GM19238 (cell line): ENCODE results near the gene UNK.
"Not testable (repeated sequence)": the region's sequence is repeated elsewhere in the genome, so short reads cannot be mapped to it uniquely, and the experiment has no call there.

Source experiments
- DNase-seq: peaks from one replicate; pipeline ENCODE4 v3.0.0; 2011; ENCODE audit warnings: low spot score; ENCODE audit not compliant: insufficient read length

The UNK gene

DNA sequence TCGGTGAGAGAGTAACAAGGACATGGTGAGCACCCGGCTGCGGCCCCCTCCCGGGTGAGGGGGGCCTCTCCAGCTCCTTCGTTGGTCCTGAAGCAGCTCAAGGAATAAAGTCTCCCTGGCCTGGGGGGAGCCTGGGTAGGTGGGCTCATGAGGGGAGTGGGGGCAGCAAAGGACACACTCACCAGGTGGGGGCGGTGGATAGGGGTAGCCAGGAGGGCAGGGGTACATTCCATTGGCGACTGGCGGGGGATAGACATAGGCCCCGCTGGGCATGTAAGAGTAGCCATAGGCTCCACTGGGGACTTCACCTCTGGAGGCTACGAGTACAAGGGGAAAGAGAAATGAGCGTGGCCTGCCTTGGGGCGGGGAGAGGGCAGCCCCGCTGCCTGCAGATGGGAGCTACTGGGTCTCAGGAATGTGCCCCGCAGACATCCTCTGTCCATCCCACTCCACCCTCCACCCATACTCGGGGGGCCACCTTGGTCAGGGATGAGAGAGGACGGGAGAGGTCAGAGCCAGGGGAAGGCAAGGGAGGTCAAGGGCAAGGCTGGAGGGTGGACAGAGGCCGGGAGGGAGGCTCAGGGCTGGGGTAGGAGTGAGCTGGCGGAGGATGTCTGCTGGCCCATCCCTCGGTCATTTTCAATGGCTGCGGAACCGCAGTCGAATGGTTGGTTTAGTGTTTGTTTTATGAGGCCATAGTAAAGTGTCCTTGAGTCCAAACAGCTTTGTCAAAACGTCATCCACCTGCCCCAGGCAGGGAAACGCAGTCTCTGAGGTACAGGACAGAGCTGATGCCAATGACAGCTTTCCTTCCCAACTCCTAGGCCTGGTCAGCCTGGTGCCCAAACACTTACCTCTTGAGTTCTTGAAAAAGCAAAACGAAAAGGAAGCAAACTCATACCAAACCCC is 63.3 kb downstream of the UNK start:
- DNase-seq, result no peak

DNA sequence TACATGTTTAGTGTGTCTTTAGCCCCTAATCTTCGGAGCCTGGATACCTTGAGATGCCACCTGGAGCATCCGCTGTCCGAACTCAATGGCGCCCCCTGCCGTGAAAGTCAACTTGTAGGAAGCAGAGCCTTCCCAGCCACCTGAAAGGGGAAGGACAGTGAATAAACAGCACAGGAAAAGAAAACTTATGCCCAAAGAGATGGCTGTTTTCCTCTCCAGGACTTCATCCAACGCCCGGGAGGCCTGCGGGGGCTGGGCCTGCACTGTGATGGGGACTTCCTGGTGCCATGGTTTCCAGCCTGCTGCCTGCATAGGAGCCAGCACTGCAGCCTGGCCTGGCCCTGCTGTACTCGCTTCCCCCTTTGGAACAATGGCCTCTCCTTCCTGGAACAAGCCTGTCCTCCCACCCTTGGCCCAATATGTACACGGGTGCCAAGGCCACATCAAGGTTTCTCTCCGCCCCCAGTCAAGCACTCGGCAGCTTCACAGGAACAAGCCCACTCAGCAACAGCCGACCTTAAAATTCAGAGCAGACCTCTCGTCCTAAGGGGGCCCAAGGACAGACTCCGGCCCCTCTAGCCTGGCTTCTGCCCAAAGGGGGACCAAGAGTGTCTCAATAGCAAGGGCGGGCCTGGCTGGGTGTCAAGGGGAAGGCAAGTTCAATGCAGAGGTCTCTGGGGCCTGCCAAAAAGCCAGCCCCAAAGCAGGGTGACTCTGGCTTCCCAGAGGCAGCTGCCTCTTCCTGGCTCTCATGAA is 64.1 kb downstream of the UNK start:
- no peak for DNase-seq

DNA sequence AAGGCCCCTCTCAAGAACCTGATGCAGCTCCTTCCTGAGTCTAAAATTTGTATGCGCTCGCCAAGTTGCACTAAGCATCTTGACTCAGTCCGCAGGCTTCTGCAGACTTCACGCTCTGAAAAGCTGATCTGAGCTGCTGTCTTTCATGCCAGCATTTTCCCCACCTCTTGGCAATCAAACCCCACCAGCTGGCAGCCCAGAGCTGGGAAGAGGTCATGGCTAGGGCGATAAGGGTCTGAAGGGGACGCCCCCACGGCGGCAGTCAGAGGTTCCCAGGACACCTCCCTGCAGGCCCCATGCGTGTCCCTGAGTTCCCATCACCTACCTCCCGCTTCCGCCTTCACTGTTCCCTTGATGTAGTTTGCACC is 64.7 kb downstream of the UNK start:
- DNase-seq, result no peak

DNA sequence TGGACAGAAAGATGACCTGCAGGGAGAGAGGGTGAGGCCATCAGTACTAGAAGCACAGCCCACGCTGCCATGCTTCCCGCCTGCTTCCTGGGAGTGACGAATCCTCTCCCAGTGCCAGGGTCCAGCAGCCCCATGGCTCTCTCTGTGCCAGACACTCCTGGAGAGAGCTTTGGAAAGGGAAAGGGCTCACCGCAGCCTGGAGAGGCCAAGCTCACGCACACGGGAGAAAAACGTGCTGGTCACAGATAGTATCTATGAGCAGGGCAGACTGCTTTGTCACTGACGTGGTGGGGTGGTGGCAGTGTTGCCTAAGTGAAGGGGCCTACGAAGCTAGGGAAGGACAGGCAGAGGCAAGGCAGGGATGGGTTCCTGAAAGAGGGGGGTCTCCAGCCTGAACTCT is 65.1 kb downstream of the UNK start:
- no peak for DNase-seq

DNA sequence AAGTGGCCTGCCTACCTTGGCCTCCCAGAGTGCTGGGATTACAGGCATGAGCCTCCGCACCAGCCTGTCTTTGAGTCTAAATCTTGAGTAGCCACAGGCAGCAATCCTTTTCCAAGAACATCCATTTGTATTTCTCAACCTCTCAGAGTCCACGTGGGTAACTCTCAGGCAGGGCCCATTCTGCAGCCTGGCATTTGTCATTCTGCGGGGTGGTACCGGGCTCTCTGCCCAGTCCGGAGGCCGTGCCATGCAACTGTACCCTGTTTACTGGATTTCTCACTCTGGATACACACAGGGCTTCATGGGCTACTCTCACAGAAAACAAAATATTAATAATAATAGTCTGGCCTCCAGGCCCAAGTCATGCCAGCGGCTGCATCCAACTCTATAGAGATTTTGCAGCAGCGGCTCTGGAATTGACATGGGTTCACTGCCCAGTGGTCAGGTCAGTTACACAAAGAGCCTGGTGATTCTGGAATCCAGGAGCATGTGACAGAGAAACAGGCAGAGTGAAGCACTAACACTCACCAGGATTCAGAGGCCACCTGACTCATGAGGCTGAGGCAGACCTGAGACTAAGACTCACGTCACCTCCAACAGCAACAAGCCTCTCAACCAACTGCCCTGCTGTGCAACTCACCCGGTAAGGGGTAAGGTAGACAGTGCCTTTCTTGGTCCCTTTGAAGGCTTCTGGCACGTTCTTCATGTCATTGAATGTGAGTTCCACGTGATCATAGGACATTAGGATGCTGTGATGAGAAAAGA is 66.5 kb downstream of the UNK start:
- DNase-seq, result no peak

DNA sequence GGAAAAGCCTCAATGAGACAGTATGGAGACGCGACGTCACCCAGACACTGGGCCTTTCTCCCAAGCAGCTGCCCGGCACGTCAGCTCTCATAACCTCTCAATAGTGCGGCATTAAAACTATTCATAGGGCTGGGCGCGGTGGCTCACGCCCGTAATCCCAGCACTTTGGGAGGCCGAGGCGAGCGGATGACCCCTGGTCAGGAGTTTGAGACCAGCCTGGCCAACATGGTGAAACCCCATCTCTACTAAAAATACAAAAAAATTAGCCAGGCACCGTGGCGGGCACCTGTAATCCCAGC is 67.0 kb downstream of the UNK start:
- not testable (repeated sequence) for DNase-seq

DNA sequence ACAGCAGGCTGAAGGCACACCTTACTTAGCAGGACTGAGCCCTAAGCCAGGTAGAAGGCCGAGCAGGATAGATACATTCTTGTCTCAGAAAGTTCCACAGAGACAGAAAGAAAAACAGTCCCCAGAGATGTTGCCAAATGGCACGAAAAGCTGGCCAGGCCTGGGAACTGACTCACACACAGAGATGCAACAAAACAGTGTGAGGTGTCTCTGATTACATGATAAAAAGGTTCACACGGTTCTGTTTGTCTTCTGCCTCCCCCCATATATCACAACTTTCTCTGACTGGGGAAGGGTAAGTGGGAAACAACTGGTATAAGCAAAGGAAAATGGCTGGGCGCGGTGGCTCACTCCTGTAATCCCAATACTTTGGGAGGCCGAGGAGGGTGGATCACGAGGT is 68.8 kb downstream of the UNK start:
- DNase-seq, result no peak

DNA sequence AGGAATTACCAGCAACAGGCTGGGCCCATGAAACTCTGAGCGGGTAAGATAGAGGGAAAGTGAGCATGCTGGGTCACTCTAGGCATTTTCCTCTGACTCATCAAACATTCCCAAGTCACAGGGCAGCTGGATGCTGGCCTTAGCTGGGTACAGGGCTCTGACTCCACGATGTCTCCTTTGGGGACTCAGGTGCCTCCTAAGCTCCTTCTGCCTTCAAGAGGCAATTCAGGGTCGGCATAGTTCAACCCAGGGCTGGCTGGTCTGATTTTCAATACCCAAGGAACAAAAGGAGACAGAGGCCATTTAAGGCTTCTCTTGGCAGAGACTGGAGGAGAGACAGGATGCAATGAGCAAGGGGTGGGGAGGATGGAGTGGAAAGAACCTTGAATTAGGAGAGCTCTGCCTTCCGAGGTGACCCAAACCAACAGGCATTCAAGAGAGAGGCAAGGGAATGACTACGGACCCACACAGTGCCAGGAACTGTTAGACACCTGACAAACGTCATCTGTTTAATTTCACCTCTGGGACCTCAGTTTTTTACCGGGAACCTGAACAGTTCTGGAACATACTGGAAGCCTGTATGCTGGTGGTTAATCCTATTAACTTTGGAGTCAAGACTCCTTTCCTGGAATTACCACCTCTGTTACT is 69.6 kb downstream of the UNK start:
- no peak for DNase-seq

DNA sequence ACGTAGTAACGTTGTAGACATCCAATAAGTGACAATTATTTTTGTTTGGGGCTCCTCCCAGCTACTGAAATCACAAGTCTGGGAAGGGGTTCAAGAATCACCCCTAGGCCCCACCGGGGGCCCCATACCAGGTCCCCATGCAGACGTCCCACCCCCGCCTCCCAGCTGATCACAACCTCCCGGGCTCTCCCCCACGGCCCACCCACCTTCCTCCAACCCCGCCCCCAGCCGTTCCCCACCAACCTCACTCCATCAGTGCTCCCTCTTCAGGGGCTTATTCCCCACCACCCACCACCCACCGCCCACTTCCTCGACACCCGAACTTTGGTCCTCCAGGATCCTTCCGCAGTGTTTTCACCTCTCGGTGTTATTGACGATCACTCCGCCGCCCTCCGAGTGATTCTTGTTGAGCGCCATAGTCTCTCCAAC is 70.3 kb downstream of the UNK start:
- DNase-seq, result no peak

DNA sequence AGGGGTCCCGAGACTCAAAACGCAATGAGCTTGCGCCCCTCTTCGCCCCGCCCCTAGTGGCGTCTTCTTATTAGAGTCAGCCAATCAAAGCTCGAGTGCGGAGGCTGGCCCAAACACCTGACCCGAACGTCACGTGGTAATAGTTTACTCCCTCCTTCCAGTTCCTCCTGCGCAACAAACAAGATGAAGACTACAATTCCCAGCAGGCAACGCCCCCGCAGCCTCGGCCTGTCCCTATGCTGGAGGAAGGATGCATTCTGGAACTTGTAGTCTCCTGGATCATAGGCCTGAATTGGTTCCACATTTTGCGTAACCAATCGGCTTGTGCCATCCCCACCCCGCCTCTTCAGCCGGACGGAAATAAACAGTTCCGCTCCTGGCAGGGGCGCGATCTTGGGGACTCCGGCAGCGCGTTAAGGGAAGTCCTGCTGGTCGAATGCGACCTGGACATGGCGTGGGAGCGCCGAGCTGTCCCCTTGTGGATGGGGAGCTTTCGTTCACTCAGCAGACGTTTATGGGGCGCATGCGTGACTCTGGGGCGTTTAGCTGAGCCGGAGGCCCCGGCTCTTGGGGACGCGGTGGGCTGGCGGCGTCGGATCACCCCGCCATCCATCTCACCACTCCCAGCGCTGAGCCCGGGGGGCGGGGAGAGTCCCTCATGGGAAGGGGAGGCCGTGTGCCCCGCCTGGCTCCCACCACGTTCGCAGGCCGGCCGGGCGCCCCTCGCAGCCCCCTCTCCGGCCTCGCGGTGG is 70.9 kb downstream of the UNK start, which contains the start of gene WBP2:
Gene WBP2, minus strand, starts transcription at position 26 of the 752 bp plus-strand sequence. CDS start 38 bp downstream, outside the sequence.
- peak; percentile 97 for DNase-seq

DNA sequence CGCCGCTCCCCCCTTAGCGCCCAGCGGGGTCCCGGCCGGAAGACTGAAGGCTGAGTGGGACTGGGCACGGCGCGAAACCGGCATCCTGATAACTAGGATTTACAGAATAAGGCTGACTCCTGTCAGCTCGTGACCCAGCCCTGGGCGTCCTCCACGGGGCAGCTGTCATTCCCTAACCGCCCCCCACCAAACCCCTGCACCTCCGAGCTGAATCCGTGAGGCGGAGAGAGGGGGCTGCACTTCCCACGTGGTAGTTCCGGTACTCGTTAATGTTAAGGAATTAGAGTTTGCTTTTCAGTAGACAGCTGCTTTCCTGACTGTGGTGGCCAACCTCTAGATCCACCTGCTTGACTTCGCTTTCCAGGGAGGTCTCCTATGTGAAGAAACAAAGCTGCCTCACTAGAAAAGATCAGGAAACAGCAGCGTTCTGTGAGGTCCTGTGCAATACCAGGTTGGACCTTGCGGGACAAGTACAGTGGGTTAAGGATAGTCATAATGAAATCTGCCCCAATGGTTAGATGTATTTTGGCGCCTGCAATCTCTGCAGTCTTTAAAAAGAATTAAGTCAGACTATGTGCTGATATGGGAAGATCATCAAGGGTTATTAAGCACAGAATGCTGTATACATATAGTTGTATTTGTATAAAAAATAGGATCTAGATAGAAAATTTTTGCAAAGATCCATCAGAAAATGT is 71.6 kb downstream of the UNK start:
- DNase-seq, result no peak

DNA sequence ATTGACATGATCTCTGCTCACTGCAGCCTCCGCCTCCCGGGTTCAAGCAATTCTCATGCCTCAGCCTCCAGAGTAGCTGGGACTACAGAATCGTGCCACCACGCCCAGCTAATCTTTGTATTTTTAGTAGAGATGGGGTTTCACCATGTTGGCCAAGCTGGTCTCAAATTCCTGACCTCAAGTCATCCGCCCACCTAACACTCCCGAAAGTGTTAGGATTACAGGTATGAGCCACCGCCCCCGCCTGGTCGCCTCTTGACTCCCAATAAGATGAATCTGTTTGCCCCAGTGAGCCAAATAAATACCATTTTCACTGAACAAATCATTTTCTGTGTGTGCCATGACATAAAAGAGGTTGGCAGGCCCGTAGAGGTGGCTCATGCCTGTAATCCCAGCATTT is 74.8 kb downstream of the UNK start:
- not testable (repeated sequence) for DNase-seq

DNA sequence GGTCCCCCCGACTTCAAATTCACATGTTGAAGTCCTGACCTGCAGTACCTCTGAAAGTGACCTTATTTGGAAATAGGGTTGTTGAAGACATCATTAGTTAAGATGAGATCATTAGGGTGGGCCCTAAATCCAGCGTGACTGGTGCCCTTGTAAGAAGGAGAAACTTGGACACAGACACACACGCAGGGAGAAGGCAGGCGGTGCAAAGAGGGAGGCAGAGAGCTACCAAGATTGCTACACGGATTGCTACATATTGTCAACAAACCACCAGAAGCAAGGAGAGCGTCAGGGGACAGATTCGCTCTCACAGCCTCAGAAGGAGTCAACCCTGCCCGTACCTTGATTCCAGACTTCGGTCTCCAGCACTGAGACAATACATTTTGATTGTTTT is 77.3 kb downstream of the UNK start:
- DNase-seq, result no peak

DNA sequence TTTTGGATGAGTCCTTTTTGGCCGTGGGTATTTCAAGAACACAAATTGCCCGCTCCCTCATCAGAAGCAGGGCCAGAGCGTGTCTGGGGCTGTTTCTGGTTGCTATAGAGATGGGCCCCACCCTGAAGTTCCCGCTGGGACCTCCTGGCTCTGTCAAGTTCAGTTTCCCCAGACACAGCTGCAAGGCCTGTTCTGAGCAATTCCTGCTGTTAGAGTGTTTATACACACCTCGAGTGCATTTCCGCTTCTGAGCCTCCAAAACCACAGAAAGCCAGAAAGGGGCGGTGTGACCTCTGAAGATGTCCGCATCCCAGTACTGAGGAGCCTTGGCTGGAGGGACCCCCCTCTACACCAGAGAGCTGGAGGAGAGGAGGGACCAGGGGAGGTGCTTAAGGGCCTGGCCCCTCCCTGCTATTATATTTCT is 79.9 kb downstream of the UNK start:
- peak; percentile 89 for DNase-seq

DNA sequence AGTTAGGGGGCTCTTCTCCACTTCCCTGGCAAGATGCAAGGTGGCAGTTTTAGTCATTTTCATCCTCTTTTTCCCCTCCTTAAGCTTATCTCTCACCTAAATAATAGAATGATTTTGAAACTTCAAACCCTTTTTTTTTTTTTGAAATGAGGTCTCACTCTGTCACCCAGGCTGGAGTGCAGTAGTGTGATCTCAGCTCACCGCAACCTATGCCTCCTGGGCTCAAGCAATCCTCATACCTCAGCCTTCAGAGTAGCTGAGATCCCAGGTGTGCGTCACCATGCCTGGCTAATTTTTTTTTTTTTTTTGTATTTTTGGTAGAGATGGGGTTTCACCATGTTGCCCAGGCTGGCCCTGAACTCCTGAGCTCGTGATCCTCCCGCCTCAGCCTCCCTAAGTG is 80.3 kb downstream of the UNK start:
- not testable (repeated sequence) for DNase-seq

DNA sequence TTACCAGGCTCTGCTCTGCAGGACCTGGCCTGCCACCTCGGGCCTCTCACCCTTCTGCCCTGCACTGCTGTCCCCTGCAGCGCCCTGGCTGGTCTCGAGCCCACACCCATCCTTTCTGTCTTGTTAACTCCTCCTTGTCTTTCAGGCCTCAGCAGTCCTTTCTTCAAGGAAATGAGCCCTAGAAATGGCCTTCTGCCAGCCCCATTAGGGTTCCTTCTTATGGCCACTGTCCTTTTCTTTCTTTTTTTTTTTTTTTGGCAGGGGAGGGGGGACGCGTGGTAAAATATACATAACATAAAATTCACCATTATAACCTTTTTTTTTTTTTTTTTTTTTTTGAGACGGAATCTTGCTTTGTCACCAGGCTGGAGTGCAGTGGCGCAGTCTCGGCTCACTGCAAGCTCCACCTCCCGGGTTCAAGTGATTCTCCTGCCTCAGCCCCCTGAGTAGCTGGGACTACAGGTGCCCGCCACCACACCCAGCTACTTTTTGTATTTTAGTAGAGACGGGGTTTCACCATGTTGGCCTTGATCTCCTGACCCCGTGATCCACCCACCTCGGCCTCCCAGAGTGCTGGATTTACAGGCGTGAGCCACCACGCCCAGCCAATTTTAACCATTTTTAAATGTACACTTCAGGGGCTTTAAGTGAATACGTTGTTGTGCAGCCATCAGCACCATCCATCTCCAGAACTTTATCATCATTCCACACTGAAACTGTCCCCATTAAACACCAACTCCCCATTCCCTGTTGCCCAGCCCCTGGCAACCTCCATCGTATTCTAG is 81.0 kb downstream of the UNK start:
- DNase-seq, result not testable (repeated sequence)

DNA sequence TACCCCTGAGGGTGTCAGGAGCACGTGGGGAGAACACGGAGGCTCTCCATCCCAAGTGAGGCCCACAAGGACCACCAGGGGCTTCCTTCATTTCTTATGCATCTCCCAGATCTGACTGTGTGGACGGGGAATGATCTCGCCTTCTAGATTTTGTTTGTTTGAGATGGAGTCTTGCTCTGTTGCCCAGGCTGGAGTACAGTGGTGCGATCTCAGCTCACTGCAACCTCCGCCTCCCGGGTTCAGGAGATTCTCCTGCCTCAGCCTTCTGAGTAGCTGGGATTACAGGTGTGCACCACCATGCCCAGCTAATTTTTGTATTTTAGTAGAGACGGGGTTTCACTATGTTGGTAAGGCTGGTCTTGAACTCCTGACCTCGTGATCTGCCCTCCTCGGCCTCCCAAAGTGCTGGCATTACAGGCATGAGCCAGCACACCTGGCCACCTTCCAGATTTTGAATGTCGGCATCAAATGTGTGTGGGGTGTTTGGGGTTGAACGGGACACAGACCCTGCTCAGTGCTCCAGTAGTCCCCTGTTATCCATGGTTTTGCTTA is 84.2 kb downstream of the UNK start:
- not testable (repeated sequence) for DNase-seq

DNA sequence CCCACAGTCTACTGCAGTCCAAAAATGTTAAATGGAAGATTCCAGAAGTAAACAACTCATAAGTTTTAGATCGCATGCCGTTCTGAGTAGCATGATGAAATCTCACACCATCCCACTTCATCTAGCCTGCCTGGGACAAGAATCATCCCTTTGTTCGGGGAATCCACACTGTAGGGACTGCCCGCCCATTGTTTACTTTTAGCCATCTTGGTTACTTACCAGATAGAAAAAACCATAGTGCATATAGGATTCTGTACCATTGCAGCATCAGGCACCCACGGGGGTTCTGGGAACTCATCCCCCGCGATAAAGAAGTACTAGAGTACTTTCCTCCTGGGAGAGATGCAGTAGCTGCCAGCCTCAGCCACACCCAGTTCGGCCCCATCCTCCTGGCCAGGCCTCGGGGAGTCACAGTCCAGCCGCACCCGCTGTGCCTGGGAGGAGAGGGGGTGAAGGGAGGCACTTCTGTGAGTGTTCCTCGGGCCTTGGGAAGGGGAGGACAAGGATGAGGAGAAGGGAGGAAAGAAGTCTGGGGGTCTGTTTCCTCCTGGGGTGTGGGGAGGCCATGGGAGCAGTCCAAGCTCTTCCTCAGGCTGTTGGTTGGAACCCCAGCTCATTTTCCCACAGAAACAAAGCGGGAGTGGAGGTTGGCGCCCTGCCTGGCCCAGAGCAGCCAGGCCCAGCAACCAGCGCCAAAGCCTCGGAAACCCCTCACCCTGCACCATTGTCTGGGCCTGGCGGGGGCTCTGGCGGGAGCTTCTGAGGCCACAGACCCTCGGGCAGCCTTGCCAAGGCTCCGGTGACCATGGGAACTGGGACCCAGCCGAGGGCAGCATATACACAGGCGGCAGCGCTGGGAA is 84.9 kb downstream of the UNK start:
- no peak for DNase-seq
